A549 (cell line): Measurements from ENCODE around the gene LRP1. TPM values are rescaled to one million over a fixed set of nuclear protein-coding genes. Genes with fewer than 3 reads are reported as not detected.

Experiments used
- ATAC-seq, 2 experiments: fragments of 200-7000 bp in 1 of 2; fragments of >200 bp in 1 of 2; cut with Nextera tagmentation in 1 of 2; cut with Tn5 transposase in 1 of 2; 3 replicates each; pipeline versions ENCODE4 v1.8.0 to v1.9.1; 2018 to 2020; ENCODE audit warnings: mild to moderate bottlenecking in 1 of 2, moderate library complexity in 1 of 2
- CTCF ChIA-PET: fragments of 300-600 bp; sonication (Branson Sonifier 250); formaldehyde crosslinking; extraction: SDS; loops from one replicate; lab custom pipeline; 2021; ENCODE audit warnings: antibody characterized with exemption, inconsistent platforms; lab: Yijun Ruan, JAX
- POLR2A ChIA-PET: fragments of 350-600 bp; formaldehyde crosslinking; extraction: SDS; loops from one replicate; lab custom pipeline; 2021; ENCODE audit warnings: antibody characterized with exemption, inconsistent platforms; lab: Yijun Ruan, JAX
- DNase-seq, 2 experiments: peaks; one replicate each; pipeline versions ENCODE4 v3.0.0 to v3.0.0-alpha.2; 2011 to 2016; ENCODE audit warnings: low read depth in 1 of 2, low spot score in 1 of 2
- FAIRE-seq: peaks from 2 replicates; lab custom pipeline; 2011; peaks lifted over from hg19 to GRCh38; lab: Jason Lieb, UNC
- H3K27ac ChIP-seq, 2 experiments: fragments of >200 bp; sonication (Bioruptor Twin); formaldehyde crosslinking; 3 replicates each; pipeline ENCODE4 v1.5.1; 2016 to 2017
- H3K4me1 ChIP-seq: fragments of >200 bp; sonication (Bioruptor Twin); formaldehyde crosslinking; 3 replicates; pipeline ENCODE4 v1.6.1; 2016
- H3K4me2 ChIP-seq: fragments of >200 bp; sonication (Bioruptor Twin); formaldehyde crosslinking; 3 replicates; pipeline ENCODE4 v1.6.1; 2016
- H3K4me3 ChIP-seq: fragments of >200 bp; sonication (Bioruptor Twin); formaldehyde crosslinking; 3 replicates; pipeline ENCODE4 v1.5.1; 2016
- H3K9me3 ChIP-seq: fragments of >200 bp; sonication (Bioruptor Twin); formaldehyde crosslinking; 3 replicates; pipeline ENCODE4 v1.6.1; 2016
- ATOH8 ChIP-seq: fragments of 250-450 bp; sonication (Bioruptor Pico); IDR thresholded peaks from 2 replicates; pipeline ENCODE4 v1.5.0; 2020; ENCODE audit warnings: low read depth, mild to moderate bottlenecking, moderate library complexity
- CHD2 ChIP-seq: fragments of 150-350 bp; IDR thresholded peaks from 2 replicates; pipeline ENCODE4 v1.6.1; 2014; ENCODE audit warnings: low read length; ENCODE audit not compliant: partially characterized antibody
- CTCF ChIP-seq: fragments of >200 bp; sonication (Bioruptor Twin); formaldehyde crosslinking; IDR thresholded peaks from 3 replicates; pipeline ENCODE4 v1.5.1; 2016
- EHMT2 ChIP-seq: fragments of 200-600 bp; sonication (generic); IDR thresholded peaks from 2 replicates; pipeline ENCODE4 v1.6.1; 2016; ENCODE audit warnings: antibody characterized with exemption, low read depth, mild to moderate bottlenecking, moderate library complexity
- ESRRA ChIP-seq: fragments of 150-350 bp; IDR thresholded peaks from 2 replicates; pipeline ENCODE4 v1.6.1; 2014; ENCODE audit warnings: mild to moderate bottlenecking, low read length, borderline replicate concordance
- HMGXB4 ChIP-seq: fragments of 250-450 bp; sonication (Bioruptor Pico); IDR thresholded peaks from 2 replicates; pipeline ENCODE4 v1.5.0; 2021; ENCODE audit warnings: mild to moderate bottlenecking, moderate library complexity, borderline replicate concordance
- HOXA7 ChIP-seq: fragments of 250-450 bp; sonication (Bioruptor Pico); IDR thresholded peaks from 2 replicates; pipeline ENCODE4 v1.5.0; 2020; ENCODE audit warnings: mild to moderate bottlenecking, moderate library complexity
- KDM1A ChIP-seq: fragments of 200-600 bp; sonication (generic); IDR thresholded peaks from 2 replicates; pipeline ENCODE4 v1.6.1; 2016; ENCODE audit warnings: low read depth, mild to moderate bottlenecking
- MAFK ChIP-seq: fragments of 450-650 bp; IDR thresholded peaks from 2 replicates; pipeline ENCODE4 v1.6.1; 2014; ENCODE audit not compliant: partially characterized antibody
- NPAS2 ChIP-seq: fragments of 250-450 bp; sonication (Bioruptor Pico); IDR thresholded peaks from 2 replicates; pipeline ENCODE4 v1.8.0; 2022; ENCODE audit warnings: mild to moderate bottlenecking, moderate library complexity, borderline replicate concordance
- PHF8 ChIP-seq: fragments of 200-600 bp; sonication (generic); IDR thresholded peaks from 2 replicates; pipeline ENCODE4 v1.6.1; 2016; ENCODE audit warnings: low read depth, mild to moderate bottlenecking, antibody characterized with exemption, moderate library complexity, borderline replicate concordance
- RAD21 ChIP-seq, 2 experiments: fragments of >200 bp in 1 of 2; sonication (Bioruptor Twin) in 1 of 2; formaldehyde crosslinking in 1 of 2; IDR thresholded peaks in 1 of 2; conservative IDR thresholded peaks in 1 of 2; 2 replicates in 1 of 2; 3 replicates in 1 of 2; pipeline ENCODE4 v1.6.1; 2012 to 2018; ENCODE audit warnings: inconsistent platforms in 1 of 2
- RCOR1 ChIP-seq: fragments of 150-350 bp; IDR thresholded peaks from 2 replicates; pipeline ENCODE4 v1.6.1; 2014; ENCODE audit warnings: antibody characterized with exemption, low read length, low read depth
- REST ChIP-seq: fragments of 200-600 bp; sonication (generic); IDR thresholded peaks from 2 replicates; pipeline ENCODE4 v1.6.1; 2016; ENCODE audit warnings: antibody characterized with exemption, mild to moderate bottlenecking, moderate library complexity
- TP53 ChIP-seq: fragments of 250-450 bp; sonication (Bioruptor Pico); IDR thresholded peaks from 2 replicates; pipeline ENCODE4 v1.5.0; 2021; ENCODE audit warnings: mild to moderate bottlenecking, moderate library complexity
- WGBS: methylation state at CpG from one replicate; pipeline ENCODE4 v1.1.6; 2017; ENCODE audit errors: missing lambda C conversion rate; 5-methylcytosine and 5-hydroxymethylcytosine counted together
- polyA plus RNA-seq, 4 experiments: library from polyadenylated mRNA; depleted of rRNA in 3 of 4; stranded (reverse); fragments of >200 nt; fragmentation: RNase III in 1 of 4; extraction: RNeasy Plus Mini Kit Qiagen cat#74134 plus additional on column Dnase treatment in 1 of 4; gene quantifications; 2 replicates in 3 of 4; 3 replicates in 1 of 4; pipeline ENCODE4 v1.2.3, GENCODE V29; 2011 to 2017

Gene LRP1
- polyA plus RNA-seq, 2 of the 4 experiments (the other 2 are of a cell fraction): 5.6 to 9.4 TPM

GRCh38 chr12:57086493-57087009 is 41.7 kb upstream of the LRP1 start:
- FAIRE-seq (no peak), DNase-seq (peak; percentile 74 to 77), ATAC-seq (peak; percentile 4 to 30; a peak in 3 of 6 replicates)
- ChIA-PET CTCF (interaction anchor here (0.8 to 18.3 kb wide), 7 partner anchors 11 to 654 kb away, joined by 3 to 330 read pairs (median 4); partner anchors contain the start of gene STAT6), POLR2A (interaction anchor here (0.7 to 6.8 kb wide), 3 partner anchors 8 to 318 kb away, joined by 3 to 143 read pairs (median 63); partner anchors contain the start of genes NEMP1 and STAT6)
- H3K27ac ChIP-seq: peak overlapping the region; percentile 96 to 100
- peak overlapping the region; percentile 89 for H3K4me3 ChIP-seq
- H3K9me3 ChIP-seq: no peaks in the 10 kb centered on the region
- peak overlapping the region; percentile 99 for H3K4me2 ChIP-seq
- WGBS: 1% methylated on average over 14 of the region's 14 CpGs
- peaks cover 19% of the 10 kb centered on the region for H3K4me1 ChIP-seq
- no peak for TF ChIP-seq KDM1A
- TF ChIP-seq HMGXB4 (CRISPR knock-in tag): no peak
- no peak for TF ChIP-seq NPAS2 (CRISPR knock-in tag)
- TF ChIP-seq CTCF: peak; percentile 58
- TF ChIP-seq TP53 (CRISPR knock-in tag): 0 out of 2 replicates have a peak, but pooled peaks have one; percentile 19
- TF ChIP-seq EHMT2: no peak
- no peak for TF ChIP-seq CHD2
- TF ChIP-seq ATOH8 (CRISPR knock-in tag): no peak
- TF ChIP-seq REST: no peak
- TF ChIP-seq HOXA7 (CRISPR knock-in tag): no peak
- no peak for TF ChIP-seq RCOR1
- 0 out of 2 replicates have a peak, but pooled peaks have one; percentile 15 for TF ChIP-seq PHF8
- no peak for TF ChIP-seq ESRRA
- no peak for TF ChIP-seq MAFK
- peak in 1 of 2 experiments; percentile 5; a peak in 1 of 5 replicates for TF ChIP-seq RAD21 (conservative IDR thresholded peaks at IDR 0.05 in 1 of 2, IDR thresholded peaks at IDR 0.05 in 1 of 2)
